Astrocyte (in vitro differentiated cells and primary cell): ENCODE data around the gene SPRY2. TPM values are rescaled to one million over a fixed set of nuclear protein-coding genes. Genes with fewer than 3 reads are reported as not detected.

ENCODE experiments used
- DNase-seq: peaks from one replicate; pipeline ENCODE4 v3.0.0-alpha.2; 2010; ENCODE audit warnings: low read depth
- FAIRE-seq: peaks from 2 replicates; lab custom pipeline; 2011; peaks lifted over from hg19 to GRCh38; lab: Jason Lieb, UNC
- H2AFZ ChIP-seq: 2 replicates; pipeline ENCODE4 v1.6.0; 2012; ENCODE audit warnings: low read depth, low read length, inconsistent platforms
- H3K27ac ChIP-seq: 2 replicates; pipeline ENCODE4 v1.5.1; 2011; ENCODE audit warnings: low read depth, low read length, inconsistent platforms
- H3K27me3 ChIP-seq: 2 replicates; pipeline ENCODE4 v1.6.0; 2011; ENCODE audit warnings: low read length, inconsistent platforms; ENCODE audit not compliant: insufficient read depth
- H3K36me3 ChIP-seq: 2 replicates; pipeline ENCODE4 v1.5.1; 2011; ENCODE audit warnings: low read length, inconsistent platforms; ENCODE audit not compliant: insufficient read depth
- H3K4me1 ChIP-seq: 2 replicates; pipeline ENCODE4 v1.5.1; 2011; ENCODE audit warnings: low read length, inconsistent platforms; ENCODE audit not compliant: insufficient read depth
- H3K4me2 ChIP-seq: 2 replicates; pipeline ENCODE4 v1.6.0; 2012; ENCODE audit warnings: low read length, inconsistent platforms
- H3K4me3 ChIP-seq: 2 replicates; pipeline ENCODE4 v1.5.1; 2011; ENCODE audit warnings: low read depth, mild to moderate bottlenecking, low read length, inconsistent platforms; ENCODE audit not compliant: insufficient read depth
- H3K79me2 ChIP-seq: 2 replicates; pipeline ENCODE4 v1.6.0; 2012; ENCODE audit warnings: mild to moderate bottlenecking, low read length, inconsistent platforms; ENCODE audit not compliant: insufficient read depth
- H3K9ac ChIP-seq: 2 replicates; pipeline ENCODE4 v1.6.0; 2012; ENCODE audit warnings: mild to moderate bottlenecking, low read length, inconsistent platforms
- H3K9me3 ChIP-seq: 2 replicates; pipeline ENCODE4 v1.5.1; 2012; ENCODE audit warnings: low read depth, mild to moderate bottlenecking, low read length, inconsistent platforms; ENCODE audit not compliant: insufficient read depth
- H4K20me1 ChIP-seq: 2 replicates; pipeline ENCODE4 v1.6.0; 2012; ENCODE audit warnings: low read length, inconsistent platforms; ENCODE audit not compliant: insufficient read depth
- H3K27ac Mint-ChIP-seq: one replicate; pipeline ENCODE4 v1.8.0; 2021; ENCODE audit warnings: mild to moderate bottlenecking, mixed read lengths; ENCODE audit not compliant: unreplicated experiment
- H3K27me3 Mint-ChIP-seq: one replicate; pipeline ENCODE4 v1.8.0; 2021; ENCODE audit warnings: low read depth, mixed read lengths; ENCODE audit not compliant: unreplicated experiment
- H3K36me3 Mint-ChIP-seq: one replicate; pipeline ENCODE4 v1.8.0; 2021; ENCODE audit warnings: low read depth, mixed read lengths; ENCODE audit not compliant: unreplicated experiment
- H3K4me1 Mint-ChIP-seq: one replicate; pipeline ENCODE4 v1.8.0; 2021; ENCODE audit warnings: low read depth, mixed read lengths; ENCODE audit not compliant: unreplicated experiment
- H3K4me3 Mint-ChIP-seq: one replicate; pipeline ENCODE4 v1.8.0; 2021; ENCODE audit warnings: mild to moderate bottlenecking, moderate library complexity, mixed read lengths; ENCODE audit not compliant: unreplicated experiment
- H3K9me3 Mint-ChIP-seq: one replicate; pipeline ENCODE4 v1.8.0; 2021; ENCODE audit warnings: mild to moderate bottlenecking, mixed read lengths; ENCODE audit not compliant: unreplicated experiment
- CTCF ChIP-seq: IDR thresholded peaks from 2 replicates; pipeline ENCODE4 v1.5.1; 2011; ENCODE audit warnings: low read depth, mild to moderate bottlenecking, inconsistent platforms, low read length, moderate library complexity; ENCODE audit not compliant: insufficient read depth
- EZH2 ChIP-seq: IDR thresholded peaks from 2 replicates; pipeline ENCODE4 v1.6.1; 2012; ENCODE audit warnings: mild to moderate bottlenecking, low read length, inconsistent platforms; ENCODE audit not compliant: insufficient read depth
- total RNA-seq: library from RNA; stranded (reverse); gene quantifications from 2 replicates; pipeline ENCODE4 v1.2.1, GENCODE V29; 2021

Gene SPRY2
- total RNA-seq, 1 donor from 2014 or later = 57.7 TPM

GRCh38 chr13:80331984-80332383 is 8.9 kb downstream of the SPRY2 start:
- H3K36me3 Mint-ChIP-seq = peaks cover 14% of the 10 kb centered on the region
- H3K79me2 ChIP-seq = peaks cover 53% of the 10 kb centered on the region
- FAIRE-seq = no peak
- no peak overlapping the region for H3K4me3 Mint-ChIP-seq
- H3K4me3 ChIP-seq = no peak overlapping the region
- no peaks in the 10 kb centered on the region for H3K9me3 Mint-ChIP-seq
- H3K9me3 ChIP-seq = no peaks in the 10 kb centered on the region
- TF ChIP-seq CTCF (no peak), EZH2 (no peak)
- no peak overlapping the region for H2AFZ ChIP-seq
- H3K27me3 ChIP-seq = no peaks in the 10 kb centered on the region
- no peak overlapping the region for H3K27ac Mint-ChIP-seq
- H3K36me3 ChIP-seq = peaks cover 19% of the 10 kb centered on the region
- peaks cover 15% of the 10 kb centered on the region for H3K4me1 Mint-ChIP-seq
- peaks cover 11% of the 10 kb centered on the region for H3K4me1 ChIP-seq
- H4K20me1 ChIP-seq = peaks cover 36% of the 10 kb centered on the region
- no peak overlapping the region for H3K9ac ChIP-seq
- no peak overlapping the region for H3K4me2 ChIP-seq
- no peak overlapping the region for H3K27ac ChIP-seq
- no peak for DNase-seq
- no peaks in the 10 kb centered on the region for H3K27me3 Mint-ChIP-seq

DNA sequence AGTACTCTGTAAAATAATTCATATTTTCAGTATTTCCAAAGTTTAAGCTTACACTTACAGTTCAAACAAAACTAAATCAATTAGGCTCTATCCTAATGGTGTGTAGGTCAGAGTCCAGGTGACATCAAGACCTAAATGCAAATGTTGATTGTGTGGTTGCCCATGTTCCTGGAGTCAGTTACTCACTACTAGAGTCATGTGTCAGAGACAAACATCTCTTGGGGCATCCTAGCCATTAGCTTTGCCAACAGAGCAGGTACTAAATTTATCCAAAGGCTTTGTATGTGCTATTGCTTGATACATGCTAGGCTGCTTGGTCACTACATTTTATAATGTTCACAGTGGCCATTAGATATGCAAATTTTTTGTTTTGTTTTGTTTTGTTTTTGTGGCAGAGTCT is 11.7 kb downstream of the SPRY2 start:
- H3K9me3 Mint-ChIP-seq = no peaks in the 10 kb centered on the region
- Histone ChIP-seq H3K36me3 (peaks cover 5% of the 10 kb centered on the region), H3K9me3 (no peaks in the 10 kb centered on the region), H3K9ac (no peak overlapping the region), H3K79me2 (peaks cover 25% of the 10 kb centered on the region), H3K4me3 (no peak overlapping the region), H3K4me2 (no peak overlapping the region), H2AFZ (no peak overlapping the region), H4K20me1 (peaks cover 10% of the 10 kb centered on the region), H3K27me3 (no peaks in the 10 kb centered on the region), H3K27ac (no peak overlapping the region), H3K4me1 (no peaks in the 10 kb centered on the region)
- H3K27ac Mint-ChIP-seq = no peak overlapping the region
- H3K27me3 Mint-ChIP-seq = no peaks in the 10 kb centered on the region
- DNase-seq = no peak
- H3K4me1 Mint-ChIP-seq = no peaks in the 10 kb centered on the region
- H3K4me3 Mint-ChIP-seq = no peak overlapping the region
- no peak for FAIRE-seq
- TF ChIP-seq CTCF (no peak), EZH2 (no peak)
- peaks cover 3% of the 10 kb centered on the region for H3K36me3 Mint-ChIP-seq

DNA sequence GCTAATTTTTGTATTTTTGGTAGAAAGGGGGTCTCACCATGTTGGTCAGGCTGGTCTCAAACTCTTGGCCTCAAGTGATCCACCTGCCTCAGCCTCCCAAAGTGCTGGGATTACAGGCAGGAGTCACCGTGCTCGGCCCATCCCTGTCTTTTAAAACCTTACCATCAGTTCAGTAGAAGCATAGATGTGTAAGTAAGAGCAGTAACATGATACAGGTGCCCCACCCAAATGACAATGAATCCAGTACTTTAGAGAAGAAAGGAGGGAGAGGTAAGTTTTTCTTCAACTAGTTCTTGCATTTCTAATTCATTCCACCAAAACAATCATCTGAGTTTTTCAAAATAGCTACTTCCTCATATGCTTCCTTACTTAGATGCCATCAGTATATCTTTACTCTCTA is 21.9 kb downstream of the SPRY2 start:
- H3K27ac ChIP-seq = no peak overlapping the region
- no peaks in the 10 kb centered on the region for H3K4me1 Mint-ChIP-seq
- H3K9me3 ChIP-seq = no peaks in the 10 kb centered on the region
- no peak overlapping the region for H2AFZ ChIP-seq
- H3K9ac ChIP-seq = no peak overlapping the region
- H3K4me2 ChIP-seq = no peak overlapping the region
- H3K36me3 ChIP-seq = no peaks in the 10 kb centered on the region
- H3K4me1 ChIP-seq = no peaks in the 10 kb centered on the region
- no peak for FAIRE-seq
- no peaks in the 10 kb centered on the region for H3K36me3 Mint-ChIP-seq
- no peaks in the 10 kb centered on the region for H4K20me1 ChIP-seq
- H3K9me3 Mint-ChIP-seq = no peaks in the 10 kb centered on the region
- no peak overlapping the region for H3K4me3 ChIP-seq
- no peaks in the 10 kb centered on the region for H3K27me3 Mint-ChIP-seq
- H3K27me3 ChIP-seq = no peaks in the 10 kb centered on the region
- no peak overlapping the region for H3K4me3 Mint-ChIP-seq
- H3K79me2 ChIP-seq = no peaks in the 10 kb centered on the region
- no peak overlapping the region for H3K27ac Mint-ChIP-seq
- TF ChIP-seq EZH2 = no peak
- TF ChIP-seq CTCF = no peak
- no peak for DNase-seq
